Endodermal cell (in vitro differentiated cells): ENCODE data around the gene PDE8B. TPM values are rescaled to one million over a fixed set of nuclear protein-coding genes. Genes with fewer than 3 reads are reported as not detected.

Experiments used
- DNase-seq: peaks from one replicate; pipeline ENCODE4 v3.0.0-alpha.2; 2017
- H3K27ac ChIP-seq: 2 replicates; pipeline ENCODE4 v1.5.1; 2013; ENCODE audit warnings: mild to moderate bottlenecking, low read depth, low read length, moderate library complexity
- H3K27me3 ChIP-seq: 2 replicates; pipeline ENCODE4 v1.6.1; 2013; ENCODE audit warnings: mild to moderate bottlenecking, low read length, moderate library complexity; ENCODE audit not compliant: insufficient read depth, control insufficient read depth, poor library complexity, severe bottlenecking
- H3K36me3 ChIP-seq: 2 replicates; pipeline ENCODE4 v1.7.0; 2013; ENCODE audit warnings: mild to moderate bottlenecking, low read length, moderate library complexity; ENCODE audit not compliant: control insufficient read depth, insufficient read depth
- H3K4me1 ChIP-seq: one replicate; pipeline ENCODE4 v1.7.0; 2013; ENCODE audit warnings: low read length; ENCODE audit not compliant: control insufficient read depth, insufficient read depth
- H3K4me3 ChIP-seq: 2 replicates; pipeline ENCODE4 v1.5.1; 2013; ENCODE audit warnings: mild to moderate bottlenecking, low read length, moderate library complexity
- H3K9ac ChIP-seq: 2 replicates; pipeline ENCODE4 v1.6.1; 2013; ENCODE audit warnings: mild to moderate bottlenecking, low read length, moderate library complexity; ENCODE audit not compliant: poor library complexity, severe bottlenecking; ENCODE audit errors: extremely low read depth
- H3K9me3 ChIP-seq: 2 replicates; pipeline ENCODE4 v1.6.1; 2013; ENCODE audit warnings: mild to moderate bottlenecking, low read length, moderate library complexity; ENCODE audit not compliant: control insufficient read depth
- H3K27ac Mint-ChIP-seq: 2 replicates; pipeline ENCODE4 v1.8.0; 2020; ENCODE audit warnings: mixed read lengths
- H3K27me3 Mint-ChIP-seq: 2 replicates; pipeline ENCODE4 v1.8.0; 2021; ENCODE audit warnings: mild to moderate bottlenecking, mixed read lengths; ENCODE audit not compliant: insufficient read depth
- H3K36me3 Mint-ChIP-seq: 2 replicates; pipeline ENCODE4 v1.8.0; 2020; ENCODE audit warnings: low read depth, mixed read lengths
- H3K4me1 Mint-ChIP-seq: 2 replicates; pipeline ENCODE4 v1.8.0; 2020; ENCODE audit warnings: mixed read lengths
- H3K4me3 Mint-ChIP-seq: 2 replicates; pipeline ENCODE4 v1.8.0; 2020; ENCODE audit warnings: mild to moderate bottlenecking, moderate library complexity, mixed read lengths
- H3K9me3 Mint-ChIP-seq: 2 replicates; pipeline ENCODE4 v1.8.0; 2020; ENCODE audit warnings: mild to moderate bottlenecking, mixed read lengths
- CTCF ChIP-seq: fragments of 200-600 bp; sonication (generic); conservative IDR thresholded peaks from 2 replicates; pipeline ENCODE4 v1.5.0; 2021; ENCODE audit warnings: antibody characterized with exemption, mild to moderate bottlenecking
- WGBS, 2 experiments: methylation state at CpG; one replicate each; pipeline versions ENCODE4 v1.1.5 to v1.1.7; 2013; ENCODE audit warnings: missing lambda C conversion rate in 2 of 2, mixed read lengths in 1 of 2; ENCODE audit not compliant: insufficient coverage in 1 of 2, insufficient read length in 1 of 2; 5-methylcytosine and 5-hydroxymethylcytosine counted together
- total RNA-seq, 2 donors: library from RNA; stranded (reverse); fragmentation: NEBNext Ultra II Directional in 1 of 2; extraction: Animal tissue kit (Norgen Biotek cat#: 25700) in 1 of 2; gene quantifications; 2 replicates in 1 of 2; 3 replicates in 1 of 2; pipeline ENCODE4 v1.2.1, GENCODE V29; 2021

Gene PDE8B
- total RNA-seq, 2 donors from 2014 or later: 0.20 to 0.51 TPM

DNA sequence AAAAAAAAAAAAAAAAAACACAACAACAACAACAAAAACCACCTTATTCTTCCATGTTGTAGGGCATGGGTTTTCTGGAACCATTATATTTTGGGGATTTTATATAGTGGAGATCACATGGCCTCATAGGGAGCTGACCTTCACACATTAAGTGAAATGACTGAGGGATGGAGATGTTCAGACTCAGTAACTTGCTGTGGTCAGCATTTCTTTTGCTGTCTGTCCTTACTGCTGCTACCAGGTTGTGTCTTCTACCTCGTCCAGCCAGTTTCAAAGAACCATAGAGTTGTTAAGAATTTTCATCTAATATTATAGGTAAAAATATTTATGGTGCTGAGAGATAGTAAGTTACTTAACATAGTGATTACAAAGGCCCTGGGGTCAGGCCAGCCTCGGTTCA is 107.6 kb downstream of the PDE8B start:
- WGBS, 2 experiments: 88 to 100% methylated on average over 1 to 2 of the region's 2 CpGs
- no peaks in the 10 kb centered on the region for H3K36me3 ChIP-seq

GRCh38 chr5:77319117-77319804 is 108.8 kb downstream of the PDE8B start:
- no peak for DNase-seq
- no peaks in the 10 kb centered on the region for H3K9me3 Mint-ChIP-seq
- H3K9me3 ChIP-seq: no peaks in the 10 kb centered on the region
- peaks cover 14% of the 10 kb centered on the region for H3K4me1 Mint-ChIP-seq
- 92 to 94% methylated on average over 5 of the region's 5 CpGs for WGBS, 2 experiments
- H3K27me3 ChIP-seq: peaks cover 3% of the 10 kb centered on the region
- H3K4me3 Mint-ChIP-seq: no peak overlapping the region
- H3K4me3 ChIP-seq: no peak overlapping the region
- H3K9ac ChIP-seq: no peak overlapping the region
- H3K27me3 Mint-ChIP-seq: peaks cover 6% of the 10 kb centered on the region
- H3K27ac Mint-ChIP-seq: no peak overlapping the region
- H3K36me3 Mint-ChIP-seq: no peaks in the 10 kb centered on the region
- H3K4me1 ChIP-seq: peaks cover 3% of the 10 kb centered on the region
- TF ChIP-seq CTCF: no peak
- H3K36me3 ChIP-seq: no peaks in the 10 kb centered on the region
- no peak overlapping the region for H3K27ac ChIP-seq

More for the DNA sequence above, 107.6 kb downstream of the PDE8B start:
- H3K9ac ChIP-seq: no peak overlapping the region
- Mint-ChIP-seq H3K36me3 (no peaks in the 10 kb centered on the region), H3K27me3 (peaks cover 2% of the 10 kb centered on the region), H3K27ac (no peak overlapping the region), H3K4me1 (peaks cover 14% of the 10 kb centered on the region), H3K4me3 (no peak overlapping the region), H3K9me3 (no peaks in the 10 kb centered on the region)
- no peak overlapping the region for H3K4me3 ChIP-seq
- peaks cover 3% of the 10 kb centered on the region for H3K4me1 ChIP-seq
- H3K9me3 ChIP-seq: no peaks in the 10 kb centered on the region
- no peaks in the 10 kb centered on the region for H3K27me3 ChIP-seq
- no peak for TF ChIP-seq CTCF
- DNase-seq: no peak
- no peak overlapping the region for H3K27ac ChIP-seq

DNA sequence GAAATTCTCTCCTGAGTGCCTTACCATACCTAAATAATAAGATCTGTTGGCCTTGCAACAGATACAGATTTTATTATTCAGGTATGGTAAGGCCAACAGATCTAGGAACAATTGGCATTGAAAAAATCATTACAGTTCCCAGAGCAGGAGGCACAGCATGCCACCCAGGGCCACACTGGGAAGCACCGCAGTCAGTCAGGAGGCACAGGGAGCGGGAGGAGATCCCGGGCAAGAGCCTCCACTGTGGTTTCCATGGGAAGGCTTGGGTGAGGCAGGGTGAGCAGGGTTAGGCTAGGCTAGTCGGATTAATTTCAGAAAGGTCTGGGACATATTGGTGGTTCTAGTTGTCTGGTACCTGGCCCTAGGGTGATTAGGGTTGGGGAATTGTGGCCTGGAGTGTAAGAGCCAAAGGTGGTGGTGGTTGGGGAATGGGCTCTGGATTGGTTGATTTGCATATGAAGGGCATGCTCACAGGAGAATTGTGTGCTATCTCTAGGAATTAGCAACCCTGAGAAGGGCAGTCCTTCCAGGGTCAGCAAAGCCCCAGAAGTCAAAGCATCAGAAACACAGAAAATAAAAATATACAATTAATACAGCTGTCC is 111.4 kb downstream of the PDE8B start:
- peaks cover 23% of the 10 kb centered on the region for H3K27me3 Mint-ChIP-seq
- Histone ChIP-seq H3K9me3 (no peaks in the 10 kb centered on the region), H3K27ac (no peak overlapping the region), H3K9ac (no peak overlapping the region), H3K27me3 (peaks cover 5% of the 10 kb centered on the region), H3K36me3 (no peaks in the 10 kb centered on the region), H3K4me3 (no peak overlapping the region), H3K4me1 (peaks cover 8% of the 10 kb centered on the region)
- H3K4me3 Mint-ChIP-seq: no peak overlapping the region
- WGBS, 2 experiments: 33 to 70% methylated on average over 1 to 4 of the region's 4 CpGs
- no peaks in the 10 kb centered on the region for H3K9me3 Mint-ChIP-seq
- no peak for TF ChIP-seq CTCF
- peak overlapping the region; percentile 81 for H3K27ac Mint-ChIP-seq
- no peaks in the 10 kb centered on the region for H3K36me3 Mint-ChIP-seq
- DNase-seq: peak; percentile 78
- peaks cover 19% of the 10 kb centered on the region for H3K4me1 Mint-ChIP-seq
